ENCODE data around the gene OLIG2. TPM values are rescaled to one million over a fixed set of nuclear protein-coding genes. Genes with fewer than 3 reads are reported as not detected.

The OLIG2 gene
- total RNA-seq, 4 donors from 2014 or later, result not detected

DNA sequence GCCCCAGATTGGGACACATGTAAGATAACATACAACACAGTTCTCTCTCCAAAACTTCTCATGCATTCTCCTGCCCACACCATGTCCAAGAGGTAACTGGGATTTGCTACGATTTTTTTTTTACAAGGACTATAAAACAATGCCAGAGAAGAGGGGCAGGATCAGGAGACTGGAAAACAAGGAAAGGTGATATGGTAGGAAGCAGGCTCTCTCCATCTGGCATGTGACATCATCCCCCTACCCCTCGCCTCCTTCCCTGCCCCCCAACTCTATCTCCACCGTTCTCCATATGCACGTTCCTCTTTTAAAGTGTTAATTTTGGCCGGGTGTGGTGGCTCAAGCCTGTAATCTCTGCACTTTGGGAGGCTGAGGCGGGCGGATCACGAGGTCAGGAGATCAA is 20.7 kb downstream of the OLIG2 start:
- DNase-seq (ENCODE audit: extremely low spot score), result no peak
- Histone ChIP-seq H3K4me1 (no peaks in the 10 kb centered on the region), H3K4me3 (no peak overlapping the region), H3K36me3 (no peaks in the 10 kb centered on the region), H3K27ac (replicated peaks in 1 of 4) (no peak overlapping the region), H3K9me3 (no peaks in the 10 kb centered on the region), H3K27me3 (peaks cover 0 to 84% (median 0%) of the 10 kb centered on the region in 4 donors)
- TF ChIP-seq POLR2A (IDR thresholded peaks at IDR 0.05; ENCODE audit: low read depth) (no peak), EP300 (IDR thresholded peaks at IDR 0.05) (no peak)
- intact Hi-C loops (cut with DNase I), result no loop called here
- WGBS, result 68% methylated on average over 8 of the region's 8 CpGs

DNA sequence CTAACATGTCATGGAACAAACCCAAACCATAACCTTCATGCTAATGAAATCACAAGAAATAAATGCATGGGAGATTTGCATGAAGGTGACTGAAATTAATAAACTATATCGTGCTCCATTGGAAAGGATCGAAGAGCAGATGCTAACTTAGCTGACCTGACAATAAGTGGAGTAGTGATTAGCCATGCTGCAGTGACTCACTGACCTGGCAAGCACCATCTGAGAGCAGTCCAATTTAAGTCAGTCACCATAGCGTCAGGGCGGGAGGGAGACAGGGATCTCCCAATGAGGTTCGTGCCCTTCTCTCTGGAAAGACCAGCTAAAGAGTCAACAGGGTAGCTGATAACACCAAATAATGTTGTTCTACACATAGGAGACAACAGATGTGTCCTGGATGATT is 21.5 kb downstream of the OLIG2 start:
- H3K27me3 ChIP-seq, result peaks cover 0 to 77% (median 0%) of the 10 kb centered on the region in 4 donors
- intact Hi-C loops (cut with DNase I), result no loop called here

DNA sequence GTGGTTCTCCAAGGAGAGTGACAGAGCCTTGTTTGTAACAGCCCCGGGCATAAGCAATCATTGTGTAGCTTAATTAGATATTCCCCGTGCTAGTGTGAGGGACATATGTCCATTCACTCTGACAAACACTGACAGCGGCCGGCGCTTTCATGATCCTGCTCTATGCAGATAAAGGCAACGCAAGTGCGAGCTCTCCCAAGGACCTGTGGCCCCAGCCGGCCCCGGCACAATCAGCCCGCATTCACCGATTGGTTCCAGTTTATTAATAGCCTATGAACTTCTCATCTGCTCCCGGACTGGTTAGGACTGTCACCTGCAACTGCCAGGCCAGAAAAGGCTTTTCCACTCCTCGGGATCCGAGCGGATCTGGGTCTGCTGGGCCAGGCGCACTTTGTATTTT is 26.2 kb downstream of the OLIG2 start:
- intact Hi-C loops (cut with DNase I), result no loop called here
- WGBS, result 87% methylated on average over 13 of the region's 16 CpGs
- no peaks in the 10 kb centered on the region for H3K4me1 ChIP-seq
- H3K27ac ChIP-seq (replicated peaks in 1 of 4), result no peak overlapping the region
- TF ChIP-seq POLR2A (IDR thresholded peaks at IDR 0.05; ENCODE audit: low read depth) (no peak), CTCF (IDR thresholded peaks at IDR 0.05) (no peak), POLR2AphosphoS5 (IDR thresholded peaks at IDR 0.05) (no peak), EP300 (IDR thresholded peaks at IDR 0.05) (no peak)
- DNase-seq (ENCODE audit: extremely low spot score), result no peak
- no peak overlapping the region for H3K4me3 ChIP-seq
- peaks cover 0 to 45% (median 0%) of the 10 kb centered on the region in 4 donors for H3K27me3 ChIP-seq
- no peaks in the 10 kb centered on the region for H3K9me3 ChIP-seq
- H3K36me3 ChIP-seq, result no peaks in the 10 kb centered on the region

More for the DNA sequence above, 21.5 kb downstream of the OLIG2 start:
- no peak for TF ChIP-seq POLR2AphosphoS5 (IDR thresholded peaks at IDR 0.05)
- DNase-seq (ENCODE audit: extremely low spot score), result no peak
- no peak overlapping the region for H3K27ac ChIP-seq (replicated peaks in 1 of 4)
- H3K4me3 ChIP-seq, result no peak overlapping the region
- WGBS, result 72% methylated on average over 5 of the region's 5 CpGs
- H3K4me1 ChIP-seq, result no peaks in the 10 kb centered on the region
- no peaks in the 10 kb centered on the region for H3K9me3 ChIP-seq
- no peaks in the 10 kb centered on the region for H3K36me3 ChIP-seq

DNA sequence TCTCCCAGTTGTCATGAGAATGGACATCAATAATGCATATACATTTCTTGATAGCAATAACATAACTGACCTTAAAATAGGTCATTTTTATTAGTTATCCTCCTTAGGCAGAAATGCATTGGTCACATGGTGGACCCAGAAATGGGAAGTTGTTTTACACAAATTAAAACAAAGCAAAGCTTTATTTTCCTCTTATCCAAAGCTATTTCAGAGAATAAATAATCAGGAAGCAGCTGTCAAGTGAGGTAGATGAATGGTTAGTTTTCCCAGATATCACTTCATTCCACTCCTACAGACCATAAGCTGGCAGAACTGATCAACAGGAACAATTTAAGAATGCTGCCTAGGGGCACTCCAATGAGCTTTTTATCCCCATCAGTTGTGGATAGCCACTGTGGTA is 28.2 kb downstream of the OLIG2 start:
- H3K27me3 ChIP-seq, result peaks cover 0 to 27% (median 0%) of the 10 kb centered on the region in 4 donors
- no peak overlapping the region for H3K4me3 ChIP-seq
- no peaks in the 10 kb centered on the region for H3K9me3 ChIP-seq
- no peak for DNase-seq (ENCODE audit: extremely low spot score)
- H3K27ac ChIP-seq (replicated peaks in 1 of 4), result no peak overlapping the region
- H3K4me1 ChIP-seq, result peaks cover 0 to 8% (median 6%) of the 10 kb centered on the region in 4 donors
- no peak for TF ChIP-seq CTCF (IDR thresholded peaks at IDR 0.05)
- TF ChIP-seq POLR2AphosphoS5 (IDR thresholded peaks at IDR 0.05), result no peak
- no peak for TF ChIP-seq POLR2A (IDR thresholded peaks at IDR 0.05; ENCODE audit: low read depth)
- intact Hi-C loops (cut with DNase I), result no loop called here
- no peaks in the 10 kb centered on the region for H3K36me3 ChIP-seq

GRCh38 chr21:33055991-33056390 is 30.3 kb downstream of the OLIG2 start:
- H3K27me3 ChIP-seq, result peaks cover 0 to 28% (median 0%) of the 10 kb centered on the region in 4 donors

More at GRCh38 chr21:33055991-33056390, 30.3 kb downstream of the OLIG2 start:
- H3K27ac ChIP-seq (replicated peaks in 1 of 4), result no peak overlapping the region
- no peaks in the 10 kb centered on the region for H3K9me3 ChIP-seq
- no peak overlapping the region for H3K4me3 ChIP-seq
- peaks cover 0 to 11% (median 8%) of the 10 kb centered on the region in 4 donors for H3K4me1 ChIP-seq
- H3K36me3 ChIP-seq, result no peaks in the 10 kb centered on the region
- 71% methylated on average over 5 of the region's 5 CpGs for WGBS
- TF ChIP-seq POLR2AphosphoS5 (IDR thresholded peaks at IDR 0.05), result no peak
- TF ChIP-seq CTCF (IDR thresholded peaks at IDR 0.05), result no peak
- TF ChIP-seq POLR2A (IDR thresholded peaks at IDR 0.05; ENCODE audit: low read depth), result no peak
- TF ChIP-seq EP300 (IDR thresholded peaks at IDR 0.05), result no peak
- no peak for DNase-seq (ENCODE audit: extremely low spot score)
- intact Hi-C loops (cut with DNase I), result no loop called here
